NB4 (cell line): Measurements from ENCODE around the gene RIMS1.

ENCODE experiments used
- DNase-seq: peaks from one replicate; pipeline ENCODE4 v3.0.0; 2010; ENCODE audit warnings: low read depth
- H3K4me3 ChIP-seq: one replicate; pipeline ENCODE4 v1.5.1; 2011; ENCODE audit warnings: mild to moderate bottlenecking, low read depth, low read length, moderate library complexity
- CTCF ChIP-seq: IDR thresholded peaks from one replicate; pipeline ENCODE4 v1.5.1; 2012; ENCODE audit warnings: low read depth, low read length
- MAX ChIP-seq: IDR thresholded peaks from 2 replicates; pipeline ENCODE4 v1.6.1; 2011; ENCODE audit warnings: low read depth, low read length
- MYC ChIP-seq: IDR thresholded peaks from 2 replicates; pipeline ENCODE4 v1.6.1; 2011; ENCODE audit warnings: low read depth, low read length
- POLR2A ChIP-seq: IDR thresholded peaks from 2 replicates; pipeline ENCODE4 v1.6.1; 2011; ENCODE audit warnings: mild to moderate bottlenecking; ENCODE audit not compliant: insufficient read length; ENCODE audit errors: extremely low read depth

The RIMS1 gene

GRCh38 chr6:72203983-72204382 lies 317.6 kb downstream of the RIMS1 start:
- TF ChIP-seq CTCF: no peak
- TF ChIP-seq POLR2A: no peak
- no peak for TF ChIP-seq MYC
- TF ChIP-seq MAX: no peak
- no peak overlapping the region for H3K4me3 ChIP-seq
- DNase-seq: no peak

DNA sequence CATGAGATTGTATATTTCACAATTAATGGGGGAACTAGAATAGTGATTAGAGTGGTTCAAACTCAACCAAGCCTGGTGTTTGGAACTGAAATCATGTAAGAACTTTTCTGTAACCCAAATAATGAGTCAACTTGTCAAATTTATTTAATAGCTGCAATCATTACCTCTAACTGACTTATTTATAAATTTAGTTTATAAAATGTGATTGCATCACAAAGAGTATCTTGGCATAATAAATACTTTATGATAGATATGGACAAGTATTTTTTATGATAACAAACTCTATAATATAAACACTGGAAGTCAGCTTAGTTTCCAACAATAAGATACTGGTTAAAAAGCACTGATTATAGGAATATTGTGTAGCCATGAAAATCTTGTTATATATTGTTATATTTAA lies 319.1 kb downstream of the RIMS1 start:
- H3K4me3 ChIP-seq: no peak overlapping the region
- DNase-seq: no peak
- TF ChIP-seq MAX (no peak), MYC (no peak), CTCF (no peak), POLR2A (no peak)

GRCh38 chr6:72206606-72207005 lies 320.3 kb downstream of the RIMS1 start:
- no peak for DNase-seq
- TF ChIP-seq POLR2A (no peak), MAX (no peak), CTCF (no peak), MYC (no peak)
- no peak overlapping the region for H3K4me3 ChIP-seq

DNA sequence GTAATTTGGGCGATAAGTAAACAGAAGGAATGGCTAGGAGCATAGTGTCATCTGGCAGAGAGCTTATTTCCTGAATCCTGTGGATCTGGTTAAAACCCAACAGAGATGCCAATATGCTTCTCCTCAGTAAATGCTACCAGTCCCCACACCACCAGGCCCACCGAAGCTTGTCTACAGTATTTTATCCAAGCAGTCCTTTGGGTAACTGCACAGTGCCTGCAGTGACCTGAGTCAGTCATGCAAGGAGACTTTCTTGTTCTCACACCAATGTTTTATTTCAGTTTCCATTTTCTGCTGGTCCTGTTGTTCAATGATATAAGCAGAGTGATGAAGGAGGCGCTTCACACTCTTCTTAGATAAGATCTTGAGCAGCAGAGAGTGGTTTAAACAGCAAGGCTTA lies 326.3 kb downstream of the RIMS1 start:
- TF ChIP-seq MAX (no peak), MYC (no peak), CTCF (no peak), POLR2A (no peak)
- DNase-seq: no peak
- H3K4me3 ChIP-seq: no peak overlapping the region

- no peak overlapping the region for H3K4me3 ChIP-seq
- no peak for DNase-seq
- TF ChIP-seq POLR2A (no peak), MAX (no peak), MYC (no peak), CTCF (no peak)
These were observed 327.3 kb downstream of the RIMS1 start for GRCh38 chr6:72213654-72214053.
